Neural progenitor cell (in vitro differentiated cells): ENCODE data around the gene GNB2. TPM values are rescaled to one million over a fixed set of nuclear protein-coding genes. Genes with fewer than 3 reads are reported as not detected.

Experiments
- DNase-seq: peaks from one replicate; pipeline ENCODE4 v3.0.0-alpha.2; 2016; ENCODE audit warnings: low spot score
- H2AFZ ChIP-seq: fragments of 200-600 bp; sonication (generic); replicated peaks from 2 replicates; pipeline ENCODE4 v1.6.1; 2016; ENCODE audit warnings: antibody characterized with exemption
- H3F3A ChIP-seq: fragments of 200-600 bp; sonication (generic); 2 replicates; pipeline ENCODE4 v1.6.1; 2016; ENCODE audit warnings: antibody characterized with exemption, low read depth
- H3K27ac ChIP-seq: fragments of 200-600 bp; sonication (generic); 2 replicates; pipeline ENCODE4 v1.5.1; 2016; ENCODE audit warnings: mild to moderate bottlenecking
- H3K27me3 ChIP-seq: fragments of 200-600 bp; sonication (generic); 2 replicates; pipeline ENCODE4 v1.6.1; 2016; ENCODE audit warnings: mild to moderate bottlenecking, moderate library complexity
- H3K36me3 ChIP-seq: fragments of 200-600 bp; sonication (generic); 2 replicates; pipeline ENCODE4 v1.5.1; 2016
- H3K4me1 ChIP-seq: fragments of 200-600 bp; sonication (generic); 2 replicates; pipeline ENCODE4 v1.6.1; 2016; ENCODE audit warnings: mixed run types
- H3K4me2 ChIP-seq: fragments of 200-600 bp; sonication (generic); 2 replicates; pipeline ENCODE4 v1.6.1; 2016
- H3K4me3 ChIP-seq: fragments of 200-600 bp; sonication (generic); 2 replicates; pipeline ENCODE4 v1.5.1; 2016
- H3K79me2 ChIP-seq: fragments of 200-600 bp; sonication (generic); 2 replicates; pipeline ENCODE4 v1.6.1; 2016; ENCODE audit warnings: low read depth
- H3K9ac ChIP-seq: fragments of 200-600 bp; sonication (generic); 2 replicates; pipeline ENCODE4 v1.6.1; 2016
- H3K9me3 ChIP-seq: fragments of 200-600 bp; sonication (generic); 2 replicates; pipeline ENCODE4 v1.5.1; 2016; ENCODE audit warnings: low read depth
- H4K20me1 ChIP-seq: fragments of 200-600 bp; sonication (generic); 2 replicates; pipeline ENCODE4 v1.6.1; 2016; ENCODE audit warnings: low read depth
- H3K27ac Mint-ChIP-seq: 3 replicates; pipeline ENCODE4 v1.8.0; 2021; ENCODE audit warnings: mixed read lengths
- H3K27me3 Mint-ChIP-seq: 2 replicates; pipeline ENCODE4 v1.8.0; 2022; ENCODE audit warnings: low read depth, mild to moderate bottlenecking, inconsistent platforms, moderate library complexity, mixed read lengths; ENCODE audit not compliant: insufficient read depth
- H3K36me3 Mint-ChIP-seq: 3 replicates; pipeline ENCODE4 v1.8.0; 2021; ENCODE audit warnings: mixed read lengths
- H3K4me1 Mint-ChIP-seq: 3 replicates; pipeline ENCODE4 v1.8.0; 2021; ENCODE audit warnings: mixed read lengths
- H3K4me3 Mint-ChIP-seq: 3 replicates; pipeline ENCODE4 v1.8.0; 2021; ENCODE audit warnings: mild to moderate bottlenecking, moderate library complexity, mixed read lengths
- H3K9me3 Mint-ChIP-seq: 3 replicates; pipeline ENCODE4 v1.8.0; 2020; ENCODE audit warnings: mixed read lengths
- CTCF ChIP-seq: fragments of 200-600 bp; sonication (generic); IDR thresholded peaks from 2 replicates; pipeline ENCODE4 v1.5.1; 2017; ENCODE audit warnings: antibody characterized with exemption, mild to moderate bottlenecking
- EZH2 ChIP-seq: fragments of 200-600 bp; sonication (generic); IDR thresholded peaks from 2 replicates; pipeline ENCODE4 v1.6.1; 2017; ENCODE audit warnings: antibody characterized with exemption, mild to moderate bottlenecking, moderate library complexity
- EZH2phosphoT487 ChIP-seq: fragments of 200-600 bp; sonication (generic); IDR thresholded peaks from 2 replicates; pipeline ENCODE4 v1.6.1; 2017; ENCODE audit warnings: antibody characterized with exemption
- total RNA-seq: library from RNA; depleted of rRNA; stranded (reverse); fragments of >200 nt; gene quantifications from 2 replicates; pipeline ENCODE4 v1.2.3, GENCODE V29; 2015; ENCODE audit warnings: low replicate concordance

GNB2 gene
- total RNA-seq, 1 donor from 2014 or later, result 54.3 TPM

GRCh38 chr7:100642534-100642907 lies 31.0 kb upstream of the GNB2 start:
- Histone ChIP-seq H2AFZ (no peak overlapping the region), H3K4me2 (no peak overlapping the region)

GRCh38 chr7:100649826-100650565 lies 23.5 kb upstream of the GNB2 start:
- Histone ChIP-seq H2AFZ (no peak overlapping the region), H3K9me3 (no peaks in the 10 kb centered on the region), H3K4me1 (no peaks in the 10 kb centered on the region), H3K4me2 (no peak overlapping the region), H3K79me2 (no peaks in the 10 kb centered on the region), H3K9ac (no peak overlapping the region), H3K27me3 (peaks cover 21% of the 10 kb centered on the region), H3F3A (no peaks in the 10 kb centered on the region), H3K4me3 (no peak overlapping the region), H4K20me1 (peaks cover under 1% of the 10 kb centered on the region), H3K36me3 (no peaks in the 10 kb centered on the region), H3K27ac (no peak overlapping the region)
- no peak for DNase-seq
- H3K4me3 Mint-ChIP-seq, result peak overlapping the region; percentile 2
- H3K27me3 Mint-ChIP-seq, result peaks cover 19% of the 10 kb centered on the region
- no peaks in the 10 kb centered on the region for H3K36me3 Mint-ChIP-seq
- TF ChIP-seq CTCF, result no peak
- TF ChIP-seq EZH2phosphoT487, result no peak
- TF ChIP-seq EZH2, result no peak
- no peaks in the 10 kb centered on the region for H3K9me3 Mint-ChIP-seq
- H3K4me1 Mint-ChIP-seq, result peaks cover 2% of the 10 kb centered on the region
- H3K27ac Mint-ChIP-seq, result no peak overlapping the region

More at GRCh38 chr7:100642534-100642907, 31.0 kb upstream of the GNB2 start:
- Histone ChIP-seq H3K36me3 (no peaks in the 10 kb centered on the region), H3K9me3 (no peaks in the 10 kb centered on the region), H3F3A (peaks cover 5% of the 10 kb centered on the region), H3K27ac (no peak overlapping the region), H4K20me1 (no peaks in the 10 kb centered on the region), H3K79me2 (no peaks in the 10 kb centered on the region), H3K27me3 (no peaks in the 10 kb centered on the region), H3K9ac (no peak overlapping the region), H3K4me3 (no peak overlapping the region), H3K4me1 (no peaks in the 10 kb centered on the region)
- Mint-ChIP-seq H3K27ac (no peak overlapping the region), H3K36me3 (no peaks in the 10 kb centered on the region), H3K4me3 (no peak overlapping the region), H3K9me3 (no peaks in the 10 kb centered on the region), H3K4me1 (peaks cover 4% of the 10 kb centered on the region), H3K27me3 (peaks cover 2% of the 10 kb centered on the region)
- DNase-seq, result no peak
- TF ChIP-seq EZH2phosphoT487 (no peak), EZH2 (no peak), CTCF (no peak)

DNA sequence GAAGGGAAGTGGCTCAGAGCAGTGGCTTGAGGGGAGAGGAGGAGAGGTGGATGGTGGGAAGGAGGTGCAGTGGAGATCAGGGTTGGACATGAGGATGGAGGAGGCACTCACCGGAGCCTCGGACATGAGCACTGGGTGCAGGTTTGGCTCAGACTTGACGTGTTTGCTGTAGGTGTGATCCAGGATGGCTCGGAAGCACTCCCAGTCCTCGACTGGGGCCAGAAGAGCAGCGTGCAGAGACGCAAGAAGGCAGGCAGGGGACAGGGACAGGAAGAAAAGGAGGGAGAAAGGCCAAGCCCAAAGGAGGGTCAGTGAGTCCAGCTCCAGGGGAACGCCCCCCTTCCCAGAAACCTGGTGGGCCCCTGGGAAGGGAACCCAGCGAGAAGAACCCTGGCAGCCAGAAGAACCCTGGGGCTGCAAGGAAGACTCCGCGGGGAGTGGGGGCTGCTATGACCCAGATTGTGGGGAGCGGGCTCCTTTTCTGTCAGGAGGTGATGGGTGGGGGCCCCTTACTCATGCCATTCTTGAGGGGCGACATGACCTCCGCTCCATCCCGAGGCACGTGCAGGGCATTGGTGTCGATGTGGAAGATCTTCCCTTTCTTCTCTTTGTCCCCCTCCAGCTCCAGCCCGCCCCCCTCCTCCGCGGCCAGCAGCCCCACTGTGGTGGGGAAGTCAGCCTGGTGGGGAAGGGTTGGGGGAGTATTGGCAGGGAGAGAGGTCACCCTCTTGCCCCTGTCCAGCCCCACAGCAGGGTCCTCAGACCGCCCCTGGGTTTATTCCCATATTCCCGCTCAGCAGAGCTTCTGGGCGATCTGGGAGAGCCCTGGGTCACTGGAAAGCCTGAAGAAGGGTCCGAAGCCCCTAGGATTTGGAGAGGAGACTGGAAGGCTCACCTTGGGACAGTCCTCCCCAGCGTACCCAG lies 18.4 kb upstream of the GNB2 start:
- Mint-ChIP-seq H3K27me3 (peaks cover 30% of the 10 kb centered on the region), H3K4me3 (peak overlapping the region; percentile 65), H3K36me3 (no peaks in the 10 kb centered on the region), H3K4me1 (peaks cover 5% of the 10 kb centered on the region), H3K9me3 (no peaks in the 10 kb centered on the region), H3K27ac (no peak overlapping the region)
- Histone ChIP-seq H3F3A (peaks cover 3% of the 10 kb centered on the region), H3K9ac (no peak overlapping the region), H3K9me3 (no peaks in the 10 kb centered on the region), H3K4me3 (no peak overlapping the region), H3K27ac (no peak overlapping the region), H3K79me2 (no peaks in the 10 kb centered on the region), H2AFZ (no peak overlapping the region), H3K36me3 (no peaks in the 10 kb centered on the region), H4K20me1 (peaks cover 11% of the 10 kb centered on the region), H3K4me2 (no peak overlapping the region), H3K27me3 (peaks cover 59% of the 10 kb centered on the region), H3K4me1 (no peaks in the 10 kb centered on the region)
- no peak for TF ChIP-seq EZH2
- TF ChIP-seq CTCF, result no peak
- no peak for TF ChIP-seq EZH2phosphoT487
- DNase-seq, result no peak
